ENCODE data around the gene RGP1.

GRCh38 chr9:35771075-35771433, 22.0 kb downstream of the RGP1 start:
- TF ChIP-seq CTCF (IDR thresholded peaks at IDR 0.05) (no peak), EP300 (IDR thresholded peaks at IDR 0.05) (no peak), POLR2A (IDR thresholded peaks at IDR 0.05) (no peak)
